ENCODE results near the gene PPP4R4. TPM values are rescaled to one million over a fixed set of nuclear protein-coding genes. Genes with fewer than 3 reads are reported as not detected.
"Not testable (repeated sequence)": the region's sequence is repeated elsewhere in the genome, so short reads cannot be mapped to it uniquely, and the experiment has no call there.

The PPP4R4 gene
- total RNA-seq, 2 donors from 2014 or later: 1.8 to 68.2 TPM

DNA sequence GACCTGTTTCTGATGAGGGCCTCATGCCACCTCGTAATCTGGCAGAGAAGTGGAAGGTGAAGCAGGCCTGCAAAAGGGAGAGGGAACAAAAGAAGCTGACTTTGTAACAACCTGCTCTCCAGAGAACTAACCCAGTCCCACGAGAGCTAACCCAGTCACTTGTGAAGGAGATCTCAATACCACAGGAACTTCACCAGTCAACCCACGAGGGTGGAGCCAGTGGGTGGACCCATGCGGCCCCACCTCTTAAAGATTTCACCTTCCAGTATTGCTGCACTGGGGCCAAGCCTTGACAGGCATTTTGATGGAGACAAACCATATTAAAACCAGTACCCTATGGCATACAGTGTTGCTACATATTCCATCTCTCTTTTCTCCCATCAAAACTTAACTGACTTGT is 63.9 kb downstream of the PPP4R4 start:
- Mint-ChIP-seq H3K27me3 (no peaks in the 10 kb centered on the region), H3K9me3 (no peaks in the 10 kb centered on the region), H3K36me3 (ENCODE audit: low read depth) (peaks cover 79% of the 10 kb centered on the region), H3K4me3 (no peak overlapping the region), H3K27ac (peak overlapping the region; percentile 39), H3K4me1 (peaks cover 5% of the 10 kb centered on the region)
- no peak for ATAC-seq (replicated peaks)

- H3K4me1 Mint-ChIP-seq: peaks cover 5% of the 10 kb centered on the region
- no peaks in the 10 kb centered on the region for H3K27me3 Mint-ChIP-seq
- no peak overlapping the region for H3K4me3 Mint-ChIP-seq
- ATAC-seq (replicated peaks): no peak
- H3K9me3 Mint-ChIP-seq: no peaks in the 10 kb centered on the region
- H3K36me3 Mint-ChIP-seq (ENCODE audit: low read depth): peaks cover 72% of the 10 kb centered on the region
- H3K27ac Mint-ChIP-seq: peak overlapping the region; percentile 39
Observed at GRCh38 chr14:94239406-94239805, 65.3 kb downstream of the PPP4R4 start.

DNA sequence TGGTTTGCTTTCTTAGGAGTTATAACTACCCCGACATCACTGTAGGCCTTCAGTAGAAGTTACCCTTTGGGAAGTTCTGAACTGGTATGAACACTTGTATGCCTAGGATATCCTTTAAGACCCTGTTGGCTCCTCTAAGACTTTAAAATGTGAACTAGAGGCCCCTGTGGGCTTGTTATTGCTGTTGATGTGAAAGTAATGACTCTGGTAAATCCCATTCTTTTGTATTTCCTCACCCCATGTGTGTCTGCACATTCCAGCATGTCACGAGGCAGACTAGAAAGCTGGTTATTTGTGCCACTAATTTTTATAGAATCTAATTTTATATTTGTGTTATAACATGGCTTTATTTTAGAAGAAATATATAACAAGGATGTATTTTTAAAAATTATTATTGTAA is 70.1 kb downstream of the PPP4R4 start:
- no peaks in the 10 kb centered on the region for H3K9me3 Mint-ChIP-seq
- ATAC-seq (replicated peaks): no peak
- H3K36me3 Mint-ChIP-seq (ENCODE audit: low read depth): peaks cover 68% of the 10 kb centered on the region
- no peak overlapping the region for H3K27ac Mint-ChIP-seq
- no peaks in the 10 kb centered on the region for H3K4me1 Mint-ChIP-seq
- H3K4me3 Mint-ChIP-seq: no peak overlapping the region
- no peaks in the 10 kb centered on the region for H3K27me3 Mint-ChIP-seq

GRCh38 chr14:94264195-94264594 is 90.1 kb downstream of the PPP4R4 start:
- not testable (repeated sequence) for H3K27me3 Mint-ChIP-seq; H3K4me1 Mint-ChIP-seq; H3K27ac Mint-ChIP-seq; ATAC-seq (replicated peaks); H3K4me3 Mint-ChIP-seq; H3K9me3 Mint-ChIP-seq
- peaks cover 98% of the 10 kb centered on the region for H3K36me3 Mint-ChIP-seq (ENCODE audit: low read depth)

- Mint-ChIP-seq H3K36me3 (ENCODE audit: low read depth) (peaks cover 92% of the 10 kb centered on the region), H3K4me1 (no peaks in the 10 kb centered on the region), H3K27ac (no peak overlapping the region), H3K4me3 (no peak overlapping the region), H3K9me3 (peaks cover 12% of the 10 kb centered on the region), H3K27me3 (no peaks in the 10 kb centered on the region)
- ATAC-seq (replicated peaks): no peak
Observed at GRCh38 chr14:94267352-94267751, 93.2 kb downstream of the PPP4R4 start.

- H3K27ac Mint-ChIP-seq; H3K4me3 Mint-ChIP-seq; H3K27me3 Mint-ChIP-seq; H3K9me3 Mint-ChIP-seq; H3K4me1 Mint-ChIP-seq; ATAC-seq (replicated peaks): not testable (repeated sequence)
- peaks cover 87% of the 10 kb centered on the region for H3K36me3 Mint-ChIP-seq (ENCODE audit: low read depth)
Observed at GRCh38 chr14:94268582-94268981, 94.5 kb downstream of the PPP4R4 start.

DNA sequence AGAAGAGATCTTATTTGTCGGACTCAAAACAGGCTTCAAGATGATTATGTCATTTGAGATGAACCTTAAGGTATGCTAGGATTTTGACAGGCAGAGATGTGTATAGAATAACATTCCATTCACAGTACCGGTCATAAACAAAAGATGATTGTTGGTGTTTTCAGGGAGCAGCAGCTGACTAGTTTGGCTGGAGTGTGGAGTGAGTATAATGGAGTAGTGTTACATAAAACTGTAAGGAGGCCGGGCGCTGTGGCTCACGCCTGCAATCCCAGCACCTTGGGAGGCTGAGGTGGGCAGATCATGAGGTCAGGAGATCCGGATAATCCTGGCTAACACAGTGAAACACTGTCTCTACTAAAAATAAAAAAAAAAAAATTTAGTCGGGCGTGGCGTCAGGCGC is 95.0 kb downstream of the PPP4R4 start:
- Mint-ChIP-seq H3K4me3 (no peak overlapping the region), H3K27ac (no peak overlapping the region), H3K36me3 (ENCODE audit: low read depth) (peaks cover 85% of the 10 kb centered on the region), H3K4me1 (no peaks in the 10 kb centered on the region), H3K9me3 (peaks cover 4% of the 10 kb centered on the region), H3K27me3 (no peaks in the 10 kb centered on the region)
- no peak for ATAC-seq (replicated peaks)

- ATAC-seq (replicated peaks); H3K27me3 Mint-ChIP-seq; H3K27ac Mint-ChIP-seq; H3K4me1 Mint-ChIP-seq; H3K4me3 Mint-ChIP-seq; H3K9me3 Mint-ChIP-seq: not testable (repeated sequence)
- peaks cover 66% of the 10 kb centered on the region for H3K36me3 Mint-ChIP-seq (ENCODE audit: low read depth)
Observed at GRCh38 chr14:94276898-94277561, 102.9 kb downstream of the PPP4R4 start.

DNA sequence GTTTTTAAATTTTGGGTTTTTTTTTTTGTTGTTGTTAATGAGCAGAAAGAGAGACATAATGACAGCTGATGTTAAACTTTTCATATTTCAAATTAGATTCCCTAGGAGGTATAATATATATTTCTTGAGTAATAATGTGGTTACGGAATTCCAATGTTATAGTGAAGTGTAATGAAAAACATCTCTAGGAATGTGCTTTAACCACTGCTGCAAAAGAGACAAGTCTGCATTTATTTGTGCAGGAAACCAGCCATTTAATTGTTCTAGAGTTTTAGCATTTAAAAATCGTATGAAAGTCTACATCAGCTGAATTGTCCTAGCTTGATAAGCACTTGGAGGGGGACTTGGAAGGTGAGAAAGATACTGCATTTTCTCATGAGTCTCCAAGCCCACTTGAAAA is 104.6 kb downstream of the PPP4R4 start:
- ATAC-seq (replicated peaks): no peak
- Mint-ChIP-seq H3K36me3 (ENCODE audit: low read depth) (peaks cover 66% of the 10 kb centered on the region), H3K27ac (no peak overlapping the region), H3K4me3 (no peak overlapping the region), H3K4me1 (no peaks in the 10 kb centered on the region), H3K27me3 (no peaks in the 10 kb centered on the region), H3K9me3 (no peaks in the 10 kb centered on the region)

DNA sequence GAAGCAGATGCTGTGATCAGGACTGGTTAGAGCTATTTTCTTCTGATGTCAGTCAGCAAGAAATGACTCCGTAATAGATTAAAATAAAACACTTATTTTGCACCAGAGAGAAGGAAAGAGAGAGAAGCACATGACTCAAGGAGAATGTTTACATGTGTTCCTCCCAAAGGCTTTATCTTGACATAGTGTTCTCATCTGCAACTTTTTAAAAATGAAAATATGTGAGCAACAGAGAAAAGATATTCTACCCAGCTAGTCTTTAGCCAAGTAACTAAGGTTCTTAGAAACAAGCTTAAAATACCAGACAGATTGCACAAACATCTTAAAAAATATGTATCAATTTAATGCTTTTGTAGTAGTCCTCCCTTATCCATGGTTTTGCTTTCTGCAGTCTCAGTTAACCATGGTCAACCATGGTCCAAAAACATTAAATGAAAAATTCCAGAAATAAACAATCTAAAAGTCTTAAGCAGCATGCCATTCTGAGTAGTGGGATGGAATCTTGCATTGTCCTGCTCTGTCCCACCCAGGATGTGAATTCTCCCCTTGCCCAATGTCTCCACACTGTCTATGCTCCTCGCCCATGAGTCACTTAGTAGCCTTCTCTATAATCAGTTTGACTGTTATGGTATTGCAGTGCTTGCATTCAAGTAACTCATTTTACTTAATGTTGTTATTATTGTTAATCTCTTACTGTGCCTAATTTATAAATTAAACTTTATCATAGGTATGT is 109.0 kb downstream of the PPP4R4 start:
- Mint-ChIP-seq H3K4me3 (no peak overlapping the region), H3K9me3 (no peaks in the 10 kb centered on the region), H3K27me3 (no peaks in the 10 kb centered on the region), H3K36me3 (ENCODE audit: low read depth) (peaks cover 29% of the 10 kb centered on the region), H3K4me1 (no peaks in the 10 kb centered on the region), H3K27ac (no peak overlapping the region)
- ATAC-seq (replicated peaks): no peak

DNA sequence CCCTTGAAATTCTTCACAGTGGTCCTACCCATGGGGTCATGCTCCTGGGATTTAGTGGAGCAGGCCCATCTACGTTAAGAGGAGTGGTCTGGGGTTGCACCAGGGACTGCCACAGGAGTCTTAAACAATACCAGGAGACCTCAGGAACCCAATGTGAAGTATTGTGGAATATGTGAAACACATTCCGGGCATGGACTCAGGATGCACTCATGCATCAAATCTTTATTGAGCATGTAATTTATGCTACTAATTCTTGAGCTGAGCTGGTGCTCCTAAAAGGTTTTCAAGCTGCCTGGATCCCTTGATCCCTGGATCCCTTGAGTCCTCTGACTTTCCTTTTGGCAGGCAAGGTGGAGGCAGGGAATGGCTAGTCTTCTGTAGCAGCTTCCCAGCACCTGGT is 110.1 kb downstream of the PPP4R4 start:
- Mint-ChIP-seq H3K4me1 (no peaks in the 10 kb centered on the region), H3K9me3 (no peaks in the 10 kb centered on the region), H3K27me3 (no peaks in the 10 kb centered on the region), H3K4me3 (no peak overlapping the region), H3K36me3 (ENCODE audit: low read depth) (peaks cover 23% of the 10 kb centered on the region), H3K27ac (no peak overlapping the region)
- ATAC-seq (replicated peaks): no peak

DNA sequence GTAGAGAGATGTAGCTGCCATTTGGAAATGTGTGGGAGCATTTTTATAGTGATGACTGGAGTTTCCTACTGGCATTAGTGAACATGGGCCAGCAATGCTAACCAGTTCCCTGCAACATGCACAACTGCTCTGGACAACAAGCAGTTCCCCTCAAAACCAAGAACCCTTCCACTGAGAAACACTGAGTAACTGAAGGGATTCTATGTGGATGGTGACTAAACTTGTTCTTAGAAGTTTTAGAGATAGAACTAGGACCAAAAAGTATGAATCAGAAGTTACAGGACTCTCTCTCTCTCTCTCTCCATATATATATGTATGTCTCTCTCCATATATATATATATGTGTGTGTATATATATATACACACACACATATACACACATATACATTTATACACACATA is 111.0 kb downstream of the PPP4R4 start:
- no peaks in the 10 kb centered on the region for H3K27me3 Mint-ChIP-seq
- no peaks in the 10 kb centered on the region for H3K4me1 Mint-ChIP-seq
- no peaks in the 10 kb centered on the region for H3K9me3 Mint-ChIP-seq
- H3K4me3 Mint-ChIP-seq: no peak overlapping the region
- peak; percentile 68 for ATAC-seq (replicated peaks)
- H3K36me3 Mint-ChIP-seq (ENCODE audit: low read depth): peaks cover 23% of the 10 kb centered on the region
- peak overlapping the region; percentile 11 for H3K27ac Mint-ChIP-seq

DNA sequence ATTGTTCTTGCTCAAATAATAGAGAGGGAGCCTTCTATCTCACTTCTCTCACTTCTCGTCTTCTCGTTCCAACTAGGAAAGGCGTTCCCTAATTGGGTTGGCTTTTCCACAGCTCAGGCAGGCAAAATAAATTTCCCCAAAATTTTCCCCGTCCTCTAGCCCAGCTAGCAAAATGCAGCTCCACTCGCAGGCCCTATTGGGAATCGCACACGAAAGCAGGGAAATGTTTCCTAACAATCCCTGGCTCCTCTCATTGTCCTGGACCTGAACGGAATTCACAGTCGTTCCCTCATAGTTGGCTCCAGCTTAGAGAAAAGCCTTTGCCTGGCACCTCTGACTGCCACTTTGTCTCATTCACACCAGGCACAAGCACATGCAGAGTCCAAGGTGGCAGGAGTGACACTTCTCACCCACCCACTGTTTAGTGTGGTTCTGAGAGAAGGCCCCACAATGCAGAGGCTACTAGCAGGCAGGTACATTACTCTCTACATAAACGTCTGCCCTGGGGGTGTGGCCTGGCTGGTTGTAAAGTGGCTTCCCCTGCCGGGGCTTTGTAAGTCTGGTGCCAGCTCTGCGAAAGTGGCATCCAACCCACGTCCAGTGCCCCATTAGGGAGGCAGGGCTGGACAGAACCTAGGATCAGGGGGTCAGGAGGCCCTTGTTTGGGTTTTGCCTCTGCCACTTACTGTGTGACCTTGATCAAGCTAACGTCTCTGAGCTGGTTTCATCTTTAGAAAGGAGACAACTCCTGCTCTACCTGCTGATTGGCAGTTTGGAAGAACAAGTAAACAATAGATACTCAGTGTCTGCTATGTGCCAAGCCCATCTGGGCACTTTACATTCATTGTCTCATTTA is 114.7 kb downstream of the PPP4R4 start:
- Mint-ChIP-seq H3K4me1 (no peaks in the 10 kb centered on the region), H3K27me3 (no peaks in the 10 kb centered on the region), H3K9me3 (no peaks in the 10 kb centered on the region), H3K27ac (no peak overlapping the region), H3K36me3 (ENCODE audit: low read depth) (no peaks in the 10 kb centered on the region), H3K4me3 (no peak overlapping the region)
- ATAC-seq (replicated peaks): no peak

GRCh38 chr14:94290197-94290596 is 116.1 kb downstream of the PPP4R4 start:
- ATAC-seq (replicated peaks): no peak
- no peak overlapping the region for H3K27ac Mint-ChIP-seq
- H3K36me3 Mint-ChIP-seq (ENCODE audit: low read depth): no peaks in the 10 kb centered on the region
- no peaks in the 10 kb centered on the region for H3K27me3 Mint-ChIP-seq
- H3K9me3 Mint-ChIP-seq: no peaks in the 10 kb centered on the region
- H3K4me3 Mint-ChIP-seq: no peak overlapping the region
- no peaks in the 10 kb centered on the region for H3K4me1 Mint-ChIP-seq

Data from activated T-helper 17 cell treated with anti-CD3 and anti-CD28 coated beads, Interleukin-2, amount 50 U/mL, for 72 hours (primary cell).